K562 (cell line): ENCODE data around the gene SLCO3A1. TPM values are rescaled to one million over a fixed set of nuclear protein-coding genes. Genes with fewer than 3 reads are reported as not detected.

Source experiments
- ATAC-seq: fragments of 200-7000 bp; cut with Tn5 transposase; 3 replicates; pipeline ENCODE4 v1.9.1; 2020; ENCODE audit warnings: moderate library complexity
- BruUV-seq: library from RNA; stranded (reverse); fragments of 400-500 nt; replicated peaks from 2 replicates; lab custom pipeline; 2021; lab: Mats Ljungman, UMichigan
- CTCF ChIA-PET: fragments of 300-600 bp; formaldehyde crosslinking; extraction: SDS; loops from one replicate; lab custom pipeline; 2021; ENCODE audit warnings: low intra/inter-chr PET ratio; lab: Yijun Ruan, JAX
- POLR2A ChIA-PET: fragments of 300-600, 350-650 bp; sonication (Branson Sonifier 250); formaldehyde crosslinking; extraction: SDS; loops from one replicate; lab custom pipeline; 2021; ENCODE audit warnings: antibody characterized with exemption, inconsistent platforms; lab: Yijun Ruan, JAX
- DNase-seq, 4 experiments: peaks; one replicate each; pipeline versions ENCODE4 v3.0.0 to v3.0.0-alpha.2; 2011 to 2018; ENCODE audit warnings: low spot score in 3 of 4, mixed read lengths in 3 of 4; ENCODE audit errors: extremely low read depth in 1 of 4
- FAIRE-seq: peaks from 2 replicates; lab custom pipeline; 2011; peaks lifted over from hg19 to GRCh38; lab: Jason Lieb, UNC
- H2AFZ ChIP-seq: 2 replicates; pipeline ENCODE4 v1.6.0; 2011; ENCODE audit warnings: low read depth, low read length, control low read depth, inconsistent platforms
- H3K27ac ChIP-seq: fragments of 200-600 bp; 3 replicates; pipeline ENCODE4 v1.8.0; 2011; ENCODE audit warnings: low read depth, mild to moderate bottlenecking, control low read depth, inconsistent platforms, low read length, moderate library complexity, mixed read lengths; ENCODE audit errors: extremely low read depth
- H3K27me3 ChIP-seq, 2 experiments: fragments of 300-600 bp in 1 of 2; 2 replicates in 1 of 2; 3 replicates in 1 of 2; pipeline versions ENCODE4 v1.6.0 to v1.8.0; 2011; ENCODE audit warnings: inconsistent platforms in 2 of 2, low read length in 2 of 2, mild to moderate bottlenecking in 1 of 2, mixed read lengths in 1 of 2, moderate library complexity in 1 of 2; ENCODE audit not compliant: control insufficient read depth in 2 of 2, insufficient read depth in 2 of 2
- H3K36me3 ChIP-seq: fragments of 300-600 bp; 3 replicates; pipeline ENCODE4 v1.8.0; 2011; ENCODE audit warnings: mild to moderate bottlenecking, low read length, inconsistent platforms; ENCODE audit not compliant: control insufficient read depth, insufficient read depth
- H3K4me1 ChIP-seq, 2 experiments: fragments of 200-600 bp in 1 of 2; replicated peaks in 1 of 2; 2 replicates in 1 of 2; 3 replicates in 1 of 2; pipeline versions ENCODE4 v1.5.1 to v1.8.0; 2011; ENCODE audit warnings: inconsistent platforms in 2 of 2, low read length in 2 of 2, mild to moderate bottlenecking in 1 of 2, mixed read lengths in 1 of 2, moderate library complexity in 1 of 2; ENCODE audit not compliant: control insufficient read depth in 2 of 2, insufficient read depth in 2 of 2
- H3K4me2 ChIP-seq: 2 replicates; pipeline ENCODE4 v1.6.1; 2011; ENCODE audit warnings: low read length, control low read depth, inconsistent platforms, mixed read lengths; ENCODE audit not compliant: insufficient read depth
- H3K4me3 ChIP-seq: fragments of 200-600 bp; sonication (generic), shearing (Covaris generic); 2 replicates; pipeline ENCODE4 v1.5.1; 2016; ENCODE audit warnings: control low read depth, inconsistent platforms
- H3K79me2 ChIP-seq: fragments of 200-600 bp; 3 replicates; pipeline ENCODE4 v1.8.0; 2011; ENCODE audit warnings: low read length, inconsistent platforms; ENCODE audit not compliant: control insufficient read depth, insufficient read depth
- H3K9ac ChIP-seq, 2 experiments: 2 replicates each; pipeline versions ENCODE4 v1.6.0 to v1.6.1; 2011; ENCODE audit warnings: low read depth in 2 of 2, low read length in 2 of 2, control low read depth in 1 of 2, inconsistent platforms in 1 of 2, mild to moderate bottlenecking in 1 of 2, mixed read lengths in 1 of 2; ENCODE audit not compliant: insufficient read depth in 1 of 2
- H3K9me1 ChIP-seq: one replicate; pipeline ENCODE4 v1.6.0; 2011; ENCODE audit warnings: inconsistent platforms, mild to moderate bottlenecking, low read length, moderate library complexity; ENCODE audit not compliant: control insufficient read depth, insufficient read depth
- H3K9me3 ChIP-seq: replicated peaks from 2 replicates; pipeline ENCODE4 v1.5.1; 2011; ENCODE audit warnings: low read depth, low read length, inconsistent platforms; ENCODE audit not compliant: control insufficient read depth, insufficient read depth
- H4K20me1 ChIP-seq: replicated peaks from 2 replicates; pipeline ENCODE4 v1.6.1; 2011; ENCODE audit warnings: low read length, inconsistent platforms, mixed read lengths; ENCODE audit not compliant: control insufficient read depth, insufficient read depth
- CBX8 ChIP-seq: fragments of 200-600 bp; sonication (generic); IDR thresholded peaks from 2 replicates; pipeline ENCODE4 v1.6.1; 2012; ENCODE audit warnings: borderline replicate concordance, mixed run types, low read depth, mild to moderate bottlenecking, moderate library complexity, mixed read lengths, low read length, control low read depth, inconsistent platforms; ENCODE audit not compliant: poor library complexity, severe bottlenecking; ENCODE audit errors: extremely low read depth
- CREB5 ChIP-seq: fragments of 250-450 bp; sonication (Bioruptor Pico); IDR thresholded peaks from 2 replicates; pipeline ENCODE4 v1.5.0; 2020; ENCODE audit warnings: mild to moderate bottlenecking
- DMBX1 ChIP-seq: fragments of 250-450 bp; sonication (Bioruptor Pico); IDR thresholded peaks from 2 replicates; pipeline ENCODE4 v1.8.0; 2022; ENCODE audit warnings: inconsistent platforms, mild to moderate bottlenecking, moderate library complexity, borderline replicate concordance
- EP400 ChIP-seq: fragments of 450-650 bp; IDR thresholded peaks from 2 replicates; pipeline ENCODE4 v1.6.1; 2017; ENCODE audit warnings: antibody characterized with exemption, mild to moderate bottlenecking, moderate library complexity
- IRF1 ChIP-seq: sonication (generic); formaldehyde crosslinking; IDR thresholded peaks from 2 replicates; pipeline ENCODE4 v1.8.0; 2022; ENCODE audit warnings: missing genetic modification reagents, mild to moderate bottlenecking, borderline replicate concordance
- KDM5B ChIP-seq: fragments of 200-600 bp; sonication (generic); IDR thresholded peaks from 2 replicates; pipeline ENCODE4 v1.6.1; 2012; ENCODE audit warnings: low read depth, mild to moderate bottlenecking, moderate library complexity, low read length, control low read depth, inconsistent platforms; ENCODE audit not compliant: insufficient replicate concordance
- NR1H2 ChIP-seq: sonication (generic); formaldehyde crosslinking; IDR thresholded peaks from 2 replicates; pipeline ENCODE4 v1.4.0; 2020; ENCODE audit warnings: mild to moderate bottlenecking, missing genetic modification reagents
- POLR2G ChIP-seq: fragments of 200-400 bp; formaldehyde crosslinking; IDR thresholded peaks from 2 replicates; pipeline ENCODE4 v1.6.1; 2017; ENCODE audit warnings: low read depth, mild to moderate bottlenecking, antibody characterized with exemption, low read length, moderate library complexity
- RBM17 ChIP-seq: fragments of 200-400 bp; formaldehyde crosslinking; IDR thresholded peaks from 2 replicates; pipeline ENCODE4 v1.6.1; 2017; ENCODE audit warnings: low read depth, mild to moderate bottlenecking, low read length, borderline replicate concordance
- SNAPC5 ChIP-seq: fragments of 250-450 bp; sonication (Bioruptor Pico); IDR thresholded peaks from 2 replicates; pipeline ENCODE4 v1.8.0; 2021; ENCODE audit warnings: moderate library complexity, mild to moderate bottlenecking, inconsistent platforms
- STAT6 ChIP-seq: sonication (generic); formaldehyde crosslinking; IDR thresholded peaks from 2 replicates; pipeline ENCODE4 v1.8.1; 2023; ENCODE audit warnings: mild to moderate bottlenecking, missing genetic modification reagents
- TFE3 ChIP-seq: fragments of 450-650 bp; formaldehyde crosslinking; IDR thresholded peaks from 2 replicates; pipeline ENCODE4 v1.4.0; 2020; ENCODE audit warnings: mild to moderate bottlenecking, mixed read lengths
- ZBTB8A ChIP-seq: fragments of 450-650 bp; IDR thresholded peaks from 2 replicates; pipeline ENCODE4 v1.6.1; 2018; ENCODE audit warnings: mild to moderate bottlenecking, moderate library complexity; ENCODE audit not compliant: partially characterized antibody
- ZNF165 ChIP-seq: fragments of 250-450 bp; sonication (Bioruptor Pico); IDR thresholded peaks from 2 replicates; pipeline ENCODE4 v1.4.0; 2020; ENCODE audit warnings: borderline replicate concordance
- ZNF24 ChIP-seq: fragments of 450-650 bp; IDR thresholded peaks from 2 replicates; pipeline ENCODE4 v1.6.1; 2016
- ZNF830 ChIP-seq: fragments of 250-450 bp; sonication (Bioruptor Pico); IDR thresholded peaks from 2 replicates; pipeline ENCODE4 v1.5.0; 2021; ENCODE audit warnings: mild to moderate bottlenecking
- WGBS: fragments of 100-300 bp; shearing (Covaris generic); methylation state at CpG from one replicate; pipeline ENCODE4 v1.1.6; 2016; ENCODE audit warnings: low coverage, mixed read lengths; ENCODE audit not compliant: insufficient coverage; ENCODE audit errors: missing lambda C conversion rate; 5-methylcytosine and 5-hydroxymethylcytosine counted together
- in situ Hi-C: fragments of 300-500 bp; cut with MboI; formaldehyde crosslinking; loops from 4 replicates; pipeline ENCODE4 v1.15.0; 2018; ENCODE audit warnings: inconsistent platforms, mixed read lengths
- intact Hi-C: fragments of 100-400 bp; cut with micrococcal nuclease; formaldehyde crosslinking; loops from 2 replicates; pipeline ENCODE4 v1.14.2; 2022
- polyA plus RNA-seq, 8 experiments: library from polyadenylated mRNA; depleted of rRNA in 4 of 8; stranded (reverse) in 5 of 8; unstranded in 3 of 8; fragments of >200 nt; fragmentation: Nextera tagmentation in 2 of 8; fragmentation: Illumina TruSeq in 1 of 8; extraction: Ambion mirVana in 2 of 8; extraction: Trizol in 1 of 8; gene quantifications; 2 replicates each; pipeline versions ENCODE4 v1.2.1 to v1.2.3, GENCODE V29; 2011 to 2014; ENCODE audit warnings: inconsistent platforms in 1 of 8, missing spikeins in 1 of 8
- total RNA-seq, 7 experiments: library from RNA; depleted of rRNA in 6 of 7; stranded (reverse); fragments of >200 nt in 6 of 7; fragmentation: Illumina TruSeq in 2 of 7; extraction: Trizol in 2 of 7; gene quantifications; 2 replicates each; pipeline versions ENCODE4 v1.2.1 to v1.2.3, GENCODE V29; 2011 to 2021; ENCODE audit warnings: low replicate concordance in 1 of 7

Gene SLCO3A1
- total and polyA plus RNA-seq, 9 of the 15 experiments (the other 6 are each of a cell fraction or from before 2014, with no cell fraction given): 0.01 to 0.84 (median 0.06) TPM; not detected in 3

- in situ Hi-C loops (no loop called here), intact Hi-C loops (loop anchor here (5.0 kb wide), 2 partner anchors 226 to 371 kb away; partner anchors contain the start of gene SLCO3A1)
- FAIRE-seq: no peak
- H3K9me3 ChIP-seq: no peaks in the 10 kb centered on the region
- no peaks in the 10 kb centered on the region for H3K4me1 ChIP-seq
- no peak for DNase-seq
- H3K4me2 ChIP-seq: no peak overlapping the region
- H3K27ac ChIP-seq: no peak overlapping the region
- no peaks in the 10 kb centered on the region for H3K79me2 ChIP-seq
- WGBS: 2% methylated on average over 6 of the region's 6 CpGs
- CTCF ChIA-PET: interaction anchor here (1.0 kb wide), 1 partner anchor 775 kb away, joined by 4 read pairs; no protein-coding TSS in a partner anchor
- no peak overlapping the region for H2AFZ ChIP-seq
- no peak overlapping the region for H3K9ac ChIP-seq
- no peaks in the 10 kb centered on the region for H4K20me1 ChIP-seq
- POLR2A ChIA-PET: no interaction called here
- ATAC-seq: no peak
- H3K36me3 ChIP-seq: no peaks in the 10 kb centered on the region
- no peaks in the 10 kb centered on the region for H3K9me1 ChIP-seq
- no peak overlapping the region for H3K4me3 ChIP-seq
- H3K27me3 ChIP-seq: peaks cover 0 to 42% of the 10 kb centered on the region in 2 experiments; a peak in 3 of 5 replicates
- no TSS peak for BruUV-seq
- TF ChIP-seq KDM5B: no peak
- TF ChIP-seq DMBX1: no peak
- TF ChIP-seq STAT6: no peak
- TF ChIP-seq ZBTB8A: no peak
- no peak for TF ChIP-seq EP400
- TF ChIP-seq ZNF24: no peak
- no peak for TF ChIP-seq ZNF830 (CRISPR knock-in tag)
- no peak for TF ChIP-seq IRF1 (CRISPR knock-in tag)
- TF ChIP-seq NR1H2 (CRISPR knock-in tag): no peak
- TF ChIP-seq CBX8: no peak
- no peak for TF ChIP-seq RBM17
- TF ChIP-seq CREB5 (CRISPR knock-in tag): no peak
- no peak for TF ChIP-seq TFE3
- TF ChIP-seq ZNF165 (CRISPR knock-in tag): no peak
- TF ChIP-seq POLR2G: no peak
- no peak for TF ChIP-seq SNAPC5 (CRISPR knock-in tag)
Measured at GRCh38 chr15:92078270-92078669, 224.8 kb downstream of the SLCO3A1 start.
